Ectodermal cell (in vitro differentiated cells): ENCODE measurements around the gene NOSTRIN.

Experiments
- H3K27ac ChIP-seq: 2 replicates; pipeline ENCODE4 v1.7.0; 2013; ENCODE audit warnings: mild to moderate bottlenecking, low read depth, low read length; ENCODE audit not compliant: insufficient read depth, poor library complexity, severe bottlenecking
- H3K27me3 ChIP-seq: 2 replicates; pipeline ENCODE4 v1.7.0; 2013; ENCODE audit warnings: mild to moderate bottlenecking, low read length; ENCODE audit not compliant: insufficient read depth, control insufficient read depth, poor library complexity, severe bottlenecking
- H3K36me3 ChIP-seq: one replicate; pipeline ENCODE4 v1.7.0; 2013; ENCODE audit warnings: low read length; ENCODE audit not compliant: control insufficient read depth, insufficient read depth
- H3K4me1 ChIP-seq: one replicate; pipeline ENCODE4 v1.7.0; 2013; ENCODE audit warnings: low read length; ENCODE audit not compliant: control insufficient read depth, insufficient read depth
- H3K4me3 ChIP-seq: 2 replicates; pipeline ENCODE4 v1.7.0; 2013; ENCODE audit warnings: low read depth, low read length, control low read depth; ENCODE audit not compliant: insufficient read depth
- H3K9me3 ChIP-seq: 2 replicates; pipeline ENCODE4 v1.7.0; 2013; ENCODE audit warnings: mild to moderate bottlenecking, low read length, moderate library complexity; ENCODE audit not compliant: control insufficient read depth
- WGBS, 2 experiments: methylation state at CpG; one replicate each; pipeline ENCODE4 v1.1.7; 2013; ENCODE audit warnings: missing lambda C conversion rate in 2 of 2; 5-methylcytosine and 5-hydroxymethylcytosine counted together

Gene NOSTRIN

DNA sequence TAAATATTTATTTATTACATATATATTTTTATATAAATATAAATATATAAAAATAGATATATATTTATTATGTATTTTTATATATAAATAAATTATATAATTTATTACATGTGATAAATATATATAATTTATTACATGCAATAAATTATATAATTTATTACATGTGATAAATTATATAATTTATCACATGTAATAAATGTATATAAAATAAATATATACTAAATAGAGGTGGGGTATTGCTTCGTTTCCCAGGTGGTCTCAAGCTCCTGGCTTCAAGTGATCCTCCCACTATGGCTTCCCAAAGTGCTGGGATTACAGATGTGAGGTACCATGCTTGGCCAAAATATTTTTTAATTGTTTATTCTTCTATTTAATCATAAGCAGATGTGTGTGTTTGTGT is 95.0 kb downstream of the NOSTRIN start:
- H3K4me1 ChIP-seq, result no peaks in the 10 kb centered on the region
- no CpG with 5 or more reads among the region's 1 CpG for WGBS, 2 experiments
- no peak overlapping the region for H3K4me3 ChIP-seq

DNA sequence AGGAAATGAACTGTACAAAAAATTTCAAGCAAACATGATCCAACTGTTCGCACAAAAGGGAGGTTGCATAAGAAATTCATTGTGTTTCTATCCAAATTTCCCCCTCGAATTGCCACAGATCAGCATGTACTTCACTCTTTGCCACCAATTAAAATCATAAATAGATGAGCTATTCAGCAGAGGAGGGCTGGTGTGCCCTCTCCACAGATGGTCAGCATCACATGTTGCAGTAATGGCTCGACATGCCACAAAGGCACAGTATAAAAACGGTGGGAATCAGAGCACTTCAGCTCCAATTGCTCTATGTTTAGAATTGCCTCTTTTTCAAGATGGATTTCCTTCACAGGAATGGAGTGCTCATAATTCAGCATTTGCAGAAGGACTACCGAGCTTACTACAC is 98.6 kb downstream of the NOSTRIN start, which contains the start of gene G6PC2:
TSS of gene G6PC2 (plus strand) at position 289 of the 400 bp plus-strand sequence. CDS start at position 330, 41 bp downstream.
- 87 to 92% methylated on average over 5 of the region's 5 CpGs for WGBS, 2 experiments
- Histone ChIP-seq H3K27me3 (no peaks in the 10 kb centered on the region), H3K4me1 (no peaks in the 10 kb centered on the region), H3K27ac (no peak within 1 kb of the TSS), H3K36me3 (no peaks in the 10 kb centered on the region), H3K9me3 (no peaks in the 10 kb centered on the region), H3K4me3 (no peak within 1 kb of the TSS)

More for the DNA sequence above, 95.0 kb downstream of the NOSTRIN start:
- Histone ChIP-seq H3K27me3 (no peaks in the 10 kb centered on the region), H3K9me3 (no peaks in the 10 kb centered on the region), H3K36me3 (no peaks in the 10 kb centered on the region), H3K27ac (no peak overlapping the region)

DNA sequence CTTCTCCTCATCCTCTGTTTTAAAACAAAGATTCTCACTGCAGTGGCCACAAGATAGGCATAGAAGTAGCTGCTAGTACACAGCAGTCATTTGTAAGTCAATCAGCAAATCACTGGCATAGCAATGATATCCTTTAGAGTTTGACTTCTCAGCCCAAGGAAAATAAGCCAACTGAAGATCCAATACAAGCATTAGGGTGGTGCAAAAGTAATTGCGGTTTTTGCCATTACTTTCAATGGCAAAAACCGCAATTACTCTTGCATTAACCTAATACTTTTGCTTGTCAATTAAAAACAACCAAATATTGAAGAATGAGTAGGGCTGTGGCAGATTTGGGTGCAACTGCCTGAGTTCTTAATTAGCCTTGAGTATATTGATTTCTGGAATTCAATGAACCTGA is 101.5 kb downstream of the NOSTRIN start:
- H3K9me3 ChIP-seq, result no peaks in the 10 kb centered on the region
- H3K36me3 ChIP-seq, result no peaks in the 10 kb centered on the region
- peaks cover 9% of the 10 kb centered on the region for H3K4me1 ChIP-seq
- H3K4me3 ChIP-seq, result no peak overlapping the region
- WGBS, 2 experiments, result 92 to 100% methylated on average over 2 of the region's 2 CpGs
- H3K27me3 ChIP-seq, result no peaks in the 10 kb centered on the region
- H3K27ac ChIP-seq, result no peak overlapping the region

DNA sequence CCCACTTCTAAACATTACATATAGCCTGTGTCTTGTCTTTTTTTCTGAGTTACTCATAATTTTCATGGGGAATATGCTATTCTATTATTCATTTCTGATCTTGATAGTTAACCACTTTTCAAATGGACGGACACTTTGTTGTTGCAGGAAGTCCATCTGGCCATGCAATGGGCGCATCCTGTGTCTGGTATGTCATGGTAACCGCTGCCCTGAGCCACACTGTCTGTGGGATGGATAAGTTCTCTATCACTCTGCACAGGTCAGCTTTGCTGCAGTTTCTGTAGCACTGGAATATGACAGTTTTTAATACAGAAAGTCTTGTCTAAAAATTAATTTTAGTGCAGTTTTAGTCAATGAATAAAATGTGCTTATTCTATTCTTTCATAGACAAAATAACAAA is 101.9 kb downstream of the NOSTRIN start:
- no peaks in the 10 kb centered on the region for H3K27me3 ChIP-seq
- H3K9me3 ChIP-seq, result no peaks in the 10 kb centered on the region
- H3K36me3 ChIP-seq, result no peaks in the 10 kb centered on the region
- H3K27ac ChIP-seq, result no peak overlapping the region
- WGBS, 2 experiments, result 91 to 100% methylated on average over 3 of the region's 3 CpGs
- H3K4me3 ChIP-seq, result no peak overlapping the region
- H3K4me1 ChIP-seq, result peaks cover 11% of the 10 kb centered on the region

DNA sequence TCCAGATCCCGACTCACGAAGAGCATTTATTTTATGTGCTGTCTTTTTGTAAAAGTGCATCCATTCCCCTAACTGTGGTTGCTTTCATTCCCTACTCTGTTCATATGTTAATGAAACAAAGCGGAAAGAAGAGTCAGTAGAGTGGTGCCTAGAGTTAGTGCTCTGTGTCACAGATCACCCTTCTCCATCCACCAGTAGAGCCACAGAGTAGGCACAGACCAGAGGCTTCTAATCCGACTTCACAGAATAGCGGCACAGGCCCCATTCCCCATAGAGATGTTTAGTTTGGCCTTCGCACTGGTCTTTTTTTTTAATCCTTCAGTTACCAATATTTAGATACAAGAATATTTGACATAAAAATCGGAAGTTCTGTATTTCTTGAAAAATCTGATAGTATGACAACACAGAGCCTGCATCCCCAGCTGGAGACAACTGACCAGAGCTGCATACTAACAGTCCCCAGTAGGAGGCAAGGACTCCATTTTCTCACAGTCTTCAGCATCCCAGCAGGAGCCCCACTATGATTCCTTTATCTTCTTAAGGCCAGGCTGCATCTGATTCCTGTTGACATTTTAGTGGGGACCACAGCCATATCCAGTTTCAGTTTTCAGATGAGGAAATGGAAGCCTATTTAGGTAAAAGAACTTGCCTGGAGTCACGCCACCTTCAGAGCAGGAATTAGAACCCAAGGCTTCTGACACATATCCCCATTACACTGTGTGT is 105.7 kb downstream of the NOSTRIN start:
- Histone ChIP-seq H3K9me3 (no peaks in the 10 kb centered on the region), H3K27ac (no peak overlapping the region), H3K4me1 (peaks cover 24% of the 10 kb centered on the region), H3K36me3 (no peaks in the 10 kb centered on the region), H3K27me3 (no peaks in the 10 kb centered on the region), H3K4me3 (no peak overlapping the region)
- WGBS, 2 experiments, result 60 to 66% methylated on average over 7 to 8 of the region's 8 CpGs

DNA sequence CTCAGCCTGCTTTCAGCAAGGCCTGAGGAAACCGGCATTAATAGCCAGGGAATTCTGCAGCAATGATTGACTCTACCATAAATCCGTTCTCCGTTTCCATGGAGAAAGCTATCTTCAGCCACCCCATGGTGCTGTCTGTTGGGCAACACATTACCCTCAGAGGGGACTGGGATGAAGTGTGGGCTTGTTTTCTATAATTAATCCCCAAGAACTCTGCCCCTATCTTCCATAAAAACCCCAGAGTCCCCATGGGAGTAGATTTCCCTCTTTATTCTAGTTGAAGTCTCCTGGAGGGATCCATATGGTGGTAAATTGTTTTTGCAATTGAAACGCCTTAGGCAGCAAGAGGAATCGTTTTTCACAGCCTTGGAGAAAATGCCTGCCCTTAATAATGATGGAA is 107.9 kb downstream of the NOSTRIN start:
- WGBS, 2 experiments, result 38 to 42% methylated on average over 5 of the region's 5 CpGs

DNA sequence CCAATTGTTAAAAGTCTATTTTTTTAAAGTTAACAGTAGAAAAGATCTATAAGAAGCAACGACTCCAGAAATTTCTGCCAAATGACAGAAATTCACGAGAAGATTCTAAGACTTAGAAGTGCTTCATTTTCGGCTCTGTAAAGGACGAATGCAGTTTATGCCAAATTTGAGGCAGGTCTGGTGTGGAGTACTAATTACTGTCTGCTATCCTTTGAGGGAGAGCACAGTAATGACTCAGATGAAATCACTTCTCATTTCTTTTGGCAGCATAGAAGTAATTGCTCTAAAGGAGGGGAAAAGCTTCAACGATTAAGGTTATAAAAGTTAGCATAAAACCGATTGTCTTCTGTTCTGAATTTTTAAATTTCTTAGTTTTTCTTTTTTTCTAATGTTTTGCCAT is 110.0 kb downstream of the NOSTRIN start:
- Histone ChIP-seq H3K4me3 (no peak overlapping the region), H3K9me3 (peaks cover 3% of the 10 kb centered on the region), H3K27ac (no peak overlapping the region), H3K36me3 (no peaks in the 10 kb centered on the region), H3K27me3 (no peaks in the 10 kb centered on the region), H3K4me1 (peaks cover 22% of the 10 kb centered on the region)
- 90% methylated on average over 6 of the region's 6 CpGs for WGBS, 2 experiments

More for the DNA sequence above, 107.9 kb downstream of the NOSTRIN start:
- no peaks in the 10 kb centered on the region for H3K9me3 ChIP-seq
- no peak overlapping the region for H3K4me3 ChIP-seq
- H3K36me3 ChIP-seq, result no peaks in the 10 kb centered on the region
- no peak overlapping the region for H3K27ac ChIP-seq
- H3K27me3 ChIP-seq, result no peaks in the 10 kb centered on the region
- peaks cover 24% of the 10 kb centered on the region for H3K4me1 ChIP-seq

DNA sequence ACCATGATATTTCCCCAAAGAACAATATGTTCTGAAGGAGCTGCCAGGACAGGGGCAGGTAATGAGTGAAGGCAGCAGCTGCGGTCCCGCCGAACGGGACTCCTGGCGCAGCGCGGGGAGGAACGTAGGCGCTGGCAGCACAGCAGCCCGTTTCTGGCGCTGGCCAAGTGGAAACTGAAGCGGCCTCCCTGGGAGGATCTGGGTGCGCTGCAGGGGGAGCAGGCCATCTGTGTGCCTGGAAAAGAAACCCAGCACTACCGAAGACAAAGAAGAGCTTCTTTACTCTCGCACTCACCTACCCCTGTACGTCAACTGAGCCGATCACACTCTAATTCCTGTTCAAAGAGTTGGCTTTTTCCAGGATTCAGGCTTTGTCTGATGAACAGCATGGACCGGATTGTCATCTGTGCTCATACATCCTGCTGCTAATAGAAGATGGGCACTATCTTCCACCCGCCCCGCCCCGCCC is 110.5 kb downstream of the NOSTRIN start:
- 67 to 72% methylated on average over 21 of the region's 21 CpGs for WGBS, 2 experiments
- Histone ChIP-seq H3K9me3 (peaks cover 3% of the 10 kb centered on the region), H3K27me3 (no peaks in the 10 kb centered on the region), H3K4me1 (peaks cover 17% of the 10 kb centered on the region), H3K27ac (no peak overlapping the region), H3K36me3 (no peaks in the 10 kb centered on the region), H3K4me3 (no peak overlapping the region)

DNA sequence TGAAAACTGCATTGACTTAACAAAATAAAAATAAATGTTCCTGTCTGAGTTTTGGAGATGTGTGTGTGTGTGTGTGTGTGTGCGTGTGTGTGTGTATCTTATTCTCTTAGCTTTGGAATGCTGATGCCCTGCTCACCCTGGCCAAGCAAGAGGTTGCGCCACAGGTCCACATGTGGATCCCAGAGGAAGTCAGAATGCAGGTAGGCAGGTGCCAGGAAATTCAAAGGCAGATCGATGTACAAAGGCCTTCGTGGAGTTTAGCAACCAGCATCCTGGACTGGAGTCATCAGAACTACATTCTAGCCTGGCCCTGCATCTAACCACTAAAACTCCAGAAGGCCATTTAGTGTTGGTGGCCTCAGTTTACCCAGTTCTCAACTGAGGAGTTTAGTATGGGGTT is 111.1 kb downstream of the NOSTRIN start:
- Histone ChIP-seq H3K27me3 (no peaks in the 10 kb centered on the region), H3K36me3 (no peaks in the 10 kb centered on the region), H3K27ac (no peak overlapping the region), H3K4me3 (no peak overlapping the region), H3K9me3 (peaks cover 3% of the 10 kb centered on the region), H3K4me1 (peaks cover 15% of the 10 kb centered on the region)
- 87 to 88% methylated on average over 4 of the region's 4 CpGs for WGBS, 2 experiments
